GM18511 (cell line): ENCODE measurements around the gene SNED1.

ENCODE experiments used
- ATAC-seq: cut with Tn5 transposase; IDR thresholded peaks from one replicate; pipeline ENCODE4 v1.9.1; 2021; ENCODE audit warnings: mild to moderate bottlenecking, moderate library complexity; ENCODE audit not compliant: unreplicated experiment

The SNED1 gene

GRCh38 chr2:240997856-240998705 is at the start of gene SNED1:
TSS of gene SNED1 (plus strand) at chr2:240998618. CDS start at chr2:240998838, 220 bp downstream.
- no peak for ATAC-seq

GRCh38 chr2:240948905-240949790 is 49.3 kb upstream of the SNED1 start:
- ATAC-seq, result no peak

GRCh38 chr2:240949791-240950705 is 48.4 kb upstream of the SNED1 start:
- ATAC-seq, result no peak

GRCh38 chr2:240951045-240951594 is 47.3 kb upstream of the SNED1 start:
- no peak for ATAC-seq

- no peak for ATAC-seq
Observed at GRCh38 chr2:240952496-240953246, 45.7 kb upstream of the SNED1 start.

- ATAC-seq, result no peak
Observed at GRCh38 chr2:240953426-240954410, 44.7 kb upstream of the SNED1 start.

- ATAC-seq, result no peak
Observed at GRCh38 chr2:240954436-240955305, 43.7 kb upstream of the SNED1 start.

GRCh38 chr2:240955306-240956170 is 42.9 kb upstream of the SNED1 start:
- ATAC-seq, result no peak

- no peak for ATAC-seq
Observed at GRCh38 chr2:240956171-240956934, 42.1 kb upstream of the SNED1 start.

GRCh38 chr2:240956935-240957655 is 41.3 kb upstream of the SNED1 start:
- no peak for ATAC-seq

GRCh38 chr2:240957656-240958365 is 40.6 kb upstream of the SNED1 start:
- no peak for ATAC-seq

- ATAC-seq, result no peak
Observed at GRCh38 chr2:240958366-240959213, 39.8 kb upstream of the SNED1 start.

- ATAC-seq, result no peak
Observed at GRCh38 chr2:240959214-240959940, 39.0 kb upstream of the SNED1 start.
